ENCODE results near the gene COL6A1. TPM values are rescaled to one million over a fixed set of nuclear protein-coding genes. Genes with fewer than 3 reads are reported as not detected.

COL6A1 gene
- total and polyA plus RNA-seq, 2 of the 13 experiments (the other 11 are each of a cell fraction or from before 2014, with no cell fraction given) = 3.1 to 4.8 TPM

DNA sequence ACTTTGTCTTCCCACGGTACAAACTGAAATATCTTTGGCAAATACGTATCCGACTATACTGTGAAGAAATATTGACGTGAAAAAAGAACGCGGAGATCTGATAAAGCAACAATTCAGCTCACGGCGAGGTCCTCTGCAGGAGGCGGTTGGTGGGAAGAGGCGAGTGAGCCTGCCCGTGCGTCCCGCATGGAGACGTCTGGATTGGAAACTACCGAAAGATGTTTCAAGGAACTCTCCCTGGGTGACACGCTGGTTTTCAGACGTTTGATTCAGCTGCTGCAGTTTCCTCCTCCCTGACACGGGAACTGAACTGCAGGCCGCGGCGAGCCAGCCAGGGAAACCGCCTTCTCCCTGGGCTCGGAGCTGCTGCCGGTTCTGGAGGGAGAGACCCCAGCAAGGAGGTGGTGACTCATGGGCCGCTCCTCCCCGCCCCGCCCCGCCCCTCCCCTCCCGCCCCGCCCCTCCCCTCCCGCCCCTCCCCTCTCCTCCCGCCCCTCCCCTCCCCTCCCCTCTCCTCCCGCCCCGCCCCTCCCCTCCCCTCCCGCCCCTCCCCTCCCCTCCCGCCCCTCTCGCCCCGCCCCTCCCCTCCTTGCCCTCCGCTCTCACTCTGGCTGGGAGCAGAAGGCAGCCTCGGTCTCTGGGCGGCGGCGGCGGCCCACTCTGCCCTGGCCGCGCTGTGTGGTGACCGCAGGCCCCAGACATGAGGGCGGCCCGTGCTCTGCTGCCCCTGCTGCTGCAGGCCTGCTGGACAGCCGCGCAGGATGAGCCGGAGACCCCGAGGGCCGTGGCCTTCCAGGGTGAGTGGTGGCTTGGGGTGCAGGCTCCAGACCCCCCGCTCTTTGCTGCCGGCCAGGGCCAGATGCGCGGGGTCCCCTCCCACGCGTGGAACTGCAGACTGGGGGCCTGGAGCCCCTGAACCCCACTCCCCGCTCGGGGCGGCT is at the start of gene COL6A1 (continued):
- TF ChIP-seq ZBTB3 (CRISPR knock-in tag; IDR thresholded peaks at IDR 0.05; ENCODE audit: borderline replicate concordance, low read depth) (no peak), HOXA7 (CRISPR knock-in tag; IDR thresholded peaks at IDR 0.05) (no peak), JARID2 (CRISPR knock-in tag; IDR thresholded peaks at IDR 0.05; ENCODE audit: insufficient replicate concordance) (no peak), BRD4 (CRISPR knock-in tag; IDR thresholded peaks at IDR 0.05) (no peak), ZNF766 (CRISPR knock-in tag; IDR thresholded peaks at IDR 0.05; ENCODE audit: borderline replicate concordance) (no peak)
- TF ChIP-seq, protein P1, sequence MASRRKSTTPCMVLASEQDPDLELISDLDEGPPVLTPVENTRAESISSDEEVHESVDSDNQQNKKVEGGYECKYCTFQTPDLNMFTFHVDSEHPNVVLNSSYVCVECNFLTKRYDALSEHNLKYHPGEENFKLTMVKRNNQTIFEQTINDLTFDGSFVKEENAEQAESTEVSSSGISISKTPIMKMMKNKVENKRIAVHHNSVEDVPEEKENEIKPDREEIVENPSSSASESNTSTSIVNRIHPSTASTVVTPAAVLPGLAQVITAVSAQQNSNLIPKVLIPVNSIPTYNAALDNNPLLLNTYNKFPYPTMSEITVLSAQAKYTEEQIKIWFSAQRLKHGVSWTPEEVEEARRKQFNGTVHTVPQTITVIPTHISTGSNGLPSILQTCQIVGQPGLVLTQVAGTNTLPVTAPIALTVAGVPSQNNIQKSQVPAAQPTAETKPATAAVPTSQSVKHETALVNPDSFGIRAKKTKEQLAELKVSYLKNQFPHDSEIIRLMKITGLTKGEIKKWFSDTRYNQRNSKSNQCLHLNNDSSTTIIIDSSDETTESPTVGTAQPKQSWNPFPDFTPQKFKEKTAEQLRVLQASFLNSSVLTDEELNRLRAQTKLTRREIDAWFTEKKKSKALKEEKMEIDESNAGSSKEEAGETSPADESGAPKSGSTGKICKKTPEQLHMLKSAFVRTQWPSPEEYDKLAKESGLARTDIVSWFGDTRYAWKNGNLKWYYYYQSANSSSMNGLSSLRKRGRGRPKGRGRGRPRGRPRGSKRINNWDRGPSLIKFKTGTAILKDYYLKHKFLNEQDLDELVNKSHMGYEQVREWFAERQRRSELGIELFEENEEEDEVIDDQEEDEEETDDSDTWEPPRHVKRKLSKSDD (CRISPR knock-in tag; IDR thresholded peaks at IDR 0.05; ENCODE audit: low read depth) = no peak
- TF ChIP-seq, protein P2, sequence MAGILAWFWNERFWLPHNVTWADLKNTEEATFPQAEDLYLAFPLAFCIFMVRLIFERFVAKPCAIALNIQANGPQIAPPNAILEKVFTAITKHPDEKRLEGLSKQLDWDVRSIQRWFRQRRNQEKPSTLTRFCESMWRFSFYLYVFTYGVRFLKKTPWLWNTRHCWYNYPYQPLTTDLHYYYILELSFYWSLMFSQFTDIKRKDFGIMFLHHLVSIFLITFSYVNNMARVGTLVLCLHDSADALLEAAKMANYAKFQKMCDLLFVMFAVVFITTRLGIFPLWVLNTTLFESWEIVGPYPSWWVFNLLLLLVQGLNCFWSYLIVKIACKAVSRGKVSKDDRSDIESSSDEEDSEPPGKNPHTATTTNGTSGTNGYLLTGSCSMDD (CRISPR knock-in tag; IDR thresholded peaks at IDR 0.05) = no peak
- TF ChIP-seq, protein P3, sequence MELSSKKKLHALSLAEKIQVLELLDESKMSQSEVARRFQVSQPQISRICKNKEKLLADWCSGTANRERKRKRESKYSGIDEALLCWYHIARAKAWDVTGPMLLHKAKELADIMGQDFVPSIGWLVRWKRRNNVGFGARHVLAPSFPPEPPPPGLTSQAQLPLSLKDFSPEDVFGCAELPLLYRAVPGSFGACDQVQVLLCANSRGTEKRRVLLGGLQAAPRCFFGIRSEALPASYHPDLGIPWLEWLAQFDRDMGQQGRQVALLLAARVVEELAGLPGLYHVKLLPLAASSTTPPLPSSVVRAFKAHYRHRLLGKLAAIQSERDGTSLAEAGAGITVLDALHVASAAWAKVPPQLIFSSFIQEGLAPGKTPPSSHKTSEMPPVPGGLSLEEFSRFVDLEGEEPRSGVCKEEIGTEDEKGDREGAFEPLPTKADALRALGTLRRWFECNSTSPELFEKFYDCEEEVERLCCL (CRISPR knock-in tag; IDR thresholded peaks at IDR 0.05; ENCODE audit: borderline replicate concordance) = no peak
- TF ChIP-seq, protein P4, sequence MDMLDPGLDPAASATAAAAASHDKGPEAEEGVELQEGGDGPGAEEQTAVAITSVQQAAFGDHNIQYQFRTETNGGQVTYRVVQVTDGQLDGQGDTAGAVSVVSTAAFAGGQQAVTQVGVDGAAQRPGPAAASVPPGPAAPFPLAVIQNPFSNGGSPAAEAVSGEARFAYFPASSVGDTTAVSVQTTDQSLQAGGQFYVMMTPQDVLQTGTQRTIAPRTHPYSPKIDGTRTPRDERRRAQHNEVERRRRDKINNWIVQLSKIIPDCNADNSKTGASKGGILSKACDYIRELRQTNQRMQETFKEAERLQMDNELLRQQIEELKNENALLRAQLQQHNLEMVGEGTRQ (IDR thresholded peaks at IDR 0.05; ENCODE audit: low read depth, low read length) = no peak
- TF ChIP-seq, protein P4 (CRISPR knock-in tag; IDR thresholded peaks at IDR 0.05; ENCODE audit: borderline replicate concordance) = no peak
- TF ChIP-seq, protein P5, sequence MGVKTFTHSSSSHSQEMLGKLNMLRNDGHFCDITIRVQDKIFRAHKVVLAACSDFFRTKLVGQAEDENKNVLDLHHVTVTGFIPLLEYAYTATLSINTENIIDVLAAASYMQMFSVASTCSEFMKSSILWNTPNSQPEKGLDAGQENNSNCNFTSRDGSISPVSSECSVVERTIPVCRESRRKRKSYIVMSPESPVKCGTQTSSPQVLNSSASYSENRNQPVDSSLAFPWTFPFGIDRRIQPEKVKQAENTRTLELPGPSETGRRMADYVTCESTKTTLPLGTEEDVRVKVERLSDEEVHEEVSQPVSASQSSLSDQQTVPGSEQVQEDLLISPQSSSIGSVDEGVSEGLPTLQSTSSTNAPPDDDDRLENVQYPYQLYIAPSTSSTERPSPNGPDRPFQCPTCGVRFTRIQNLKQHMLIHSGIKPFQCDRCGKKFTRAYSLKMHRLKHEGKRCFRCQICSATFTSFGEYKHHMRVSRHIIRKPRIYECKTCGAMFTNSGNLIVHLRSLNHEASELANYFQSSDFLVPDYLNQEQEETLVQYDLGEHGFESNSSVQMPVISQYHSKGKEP (CRISPR knock-in tag; IDR thresholded peaks at IDR 0.05) = no peak
- TF ChIP-seq, protein P6, sequence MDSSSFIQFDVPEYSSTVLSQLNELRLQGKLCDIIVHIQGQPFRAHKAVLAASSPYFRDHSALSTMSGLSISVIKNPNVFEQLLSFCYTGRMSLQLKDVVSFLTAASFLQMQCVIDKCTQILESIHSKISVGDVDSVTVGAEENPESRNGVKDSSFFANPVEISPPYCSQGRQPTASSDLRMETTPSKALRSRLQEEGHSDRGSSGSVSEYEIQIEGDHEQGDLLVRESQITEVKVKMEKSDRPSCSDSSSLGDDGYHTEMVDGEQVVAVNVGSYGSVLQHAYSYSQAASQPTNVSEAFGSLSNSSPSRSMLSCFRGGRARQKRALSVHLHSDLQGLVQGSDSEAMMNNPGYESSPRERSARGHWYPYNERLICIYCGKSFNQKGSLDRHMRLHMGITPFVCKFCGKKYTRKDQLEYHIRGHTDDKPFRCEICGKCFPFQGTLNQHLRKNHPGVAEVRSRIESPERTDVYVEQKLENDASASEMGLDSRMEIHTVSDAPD (CRISPR knock-in tag; IDR thresholded peaks at IDR 0.05) = no peak

All from HepG2 (cell line).